Activated CD8-positive, alpha-beta memory T cell treated with anti-CD3 and anti-CD28 coated beads for 1 hour (primary cell): Measurements from ENCODE around the gene UBTD1.

Source experiments
- DNase-seq, 2 donors: peaks; one replicate each; pipeline ENCODE4 v3.0.0-alpha.2; 2020; ENCODE audit warnings: low read depth in 1 of 2; ENCODE audit errors: extremely low read depth in 1 of 2

UBTD1 gene

DNA sequence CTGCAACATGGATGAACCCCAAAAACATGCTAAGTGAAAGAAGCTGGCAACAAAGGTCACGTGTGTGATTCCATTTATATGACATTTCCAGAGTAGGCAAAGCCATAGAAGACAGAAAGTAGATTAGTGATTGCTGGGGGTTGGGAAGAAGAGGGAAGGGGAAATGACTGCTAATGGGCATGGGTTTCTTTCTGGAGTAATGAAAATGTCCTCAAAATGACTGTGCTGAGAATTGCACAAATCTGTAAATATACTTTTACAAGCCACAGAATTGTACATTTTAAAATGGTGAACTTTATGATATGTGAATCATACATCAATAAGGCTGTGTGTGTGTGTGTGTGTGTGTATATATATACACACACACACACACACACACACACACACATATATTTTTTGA, 16.3 kb upstream of the UBTD1 start:
- DNase-seq, result no peak

DNA sequence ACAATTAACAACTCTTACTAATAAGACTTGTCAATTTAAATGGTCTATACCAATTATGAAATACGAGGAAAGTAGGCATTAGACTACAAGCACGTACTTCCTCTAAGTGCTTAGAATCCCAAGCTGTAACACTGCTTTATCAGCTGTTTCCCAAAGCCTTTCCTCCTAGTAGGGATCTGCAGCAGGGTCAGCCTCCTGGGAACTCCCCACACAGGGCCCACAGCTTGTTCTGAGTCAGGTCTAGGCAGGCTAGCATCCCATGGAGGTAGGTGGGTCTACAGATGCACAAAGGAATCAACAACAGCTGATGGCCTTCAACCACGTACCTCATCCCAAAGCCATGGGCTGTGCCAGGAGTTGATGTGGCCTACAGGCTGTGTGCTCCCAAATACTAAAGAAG, 15.2 kb upstream of the UBTD1 start:
- no peak for DNase-seq

DNA sequence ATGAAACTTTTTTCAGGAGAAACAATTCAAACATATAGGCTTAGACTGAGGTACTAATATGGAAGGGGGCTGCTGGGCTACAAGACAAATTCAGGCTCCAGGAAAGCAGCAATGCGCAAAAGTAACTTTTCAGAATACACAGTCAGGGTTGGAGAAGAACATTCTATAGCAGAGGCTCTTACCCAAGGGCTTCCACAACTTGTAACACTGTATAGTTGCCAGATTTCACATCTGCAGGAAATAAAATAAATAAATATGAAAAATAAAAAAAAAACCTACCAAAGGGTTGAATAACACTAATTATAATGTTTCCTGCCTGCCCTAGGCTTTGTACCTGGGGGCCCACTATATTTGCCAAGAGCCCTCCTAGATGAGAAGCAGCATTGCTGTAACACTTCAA, 14.8 kb upstream of the UBTD1 start:
- DNase-seq, result no peak

DNA sequence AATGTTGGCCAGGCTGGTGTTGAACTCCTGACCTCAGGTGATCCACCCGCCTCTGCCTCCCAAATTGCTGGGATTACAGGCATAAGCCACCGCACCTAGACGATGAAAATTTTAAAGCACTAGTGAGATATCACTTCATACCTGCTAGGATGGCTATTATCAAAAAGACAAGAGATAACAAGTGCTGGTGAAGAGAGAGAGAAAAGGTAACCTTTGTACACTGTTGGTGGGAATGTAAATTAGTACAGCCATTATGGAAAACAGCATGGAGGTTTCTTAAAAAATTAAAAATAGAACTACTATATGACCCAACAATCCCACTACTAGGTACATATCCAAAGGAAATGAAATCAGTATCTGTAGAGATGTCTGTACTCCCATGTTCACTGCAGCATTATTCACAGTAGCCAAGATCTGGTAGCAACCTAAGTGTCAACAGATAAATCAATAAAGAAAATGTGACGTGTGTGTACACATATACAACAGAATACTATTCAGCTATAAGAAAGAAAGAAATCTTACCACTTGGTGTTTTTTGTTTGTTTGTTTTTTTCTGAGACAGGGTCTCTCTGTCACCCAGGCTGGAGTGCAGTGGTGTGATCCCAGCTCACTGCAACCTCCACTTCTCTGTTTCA, 13.0 kb upstream of the UBTD1 start:
- no peak for DNase-seq

DNA sequence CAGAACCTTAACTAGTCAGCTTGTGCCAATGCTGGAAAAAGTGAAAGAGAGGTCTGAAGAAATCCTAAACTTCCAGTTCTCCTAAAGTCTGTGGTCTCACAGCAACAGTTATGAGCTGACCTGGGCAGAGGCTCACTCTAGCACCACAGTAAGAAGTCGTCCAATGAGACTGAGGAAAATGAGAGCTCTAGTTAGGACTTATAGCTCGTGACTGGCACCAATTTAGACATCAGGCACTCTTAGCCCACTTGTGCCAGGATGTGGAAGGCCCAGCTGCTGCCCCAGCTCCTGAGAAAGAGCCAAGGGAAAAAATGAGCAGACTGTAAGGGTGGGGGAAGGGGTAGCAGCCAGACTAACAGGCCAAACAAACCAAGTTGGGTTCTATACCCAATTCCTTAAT, 8.1 kb upstream of the UBTD1 start:
- DNase-seq, result no peak

DNA sequence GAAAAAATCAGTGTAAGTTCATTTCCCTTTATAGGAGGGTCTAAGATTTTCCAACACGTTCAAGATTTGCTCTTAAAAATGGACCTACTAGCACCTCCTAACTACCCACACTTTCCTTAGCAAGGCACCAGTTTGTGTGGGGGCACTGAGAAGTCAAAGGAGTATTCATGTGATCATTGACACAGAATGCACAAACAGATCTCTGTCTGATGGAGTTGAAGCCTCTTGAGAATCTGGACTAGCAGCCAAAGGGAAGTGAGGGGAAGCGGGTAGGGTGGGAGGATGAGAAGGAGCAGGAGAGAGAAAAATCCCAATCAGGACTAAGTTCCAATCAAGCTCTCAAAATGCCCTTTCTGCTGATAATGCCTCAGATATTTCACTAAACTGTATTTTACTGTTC, 4.6 kb upstream of the UBTD1 start:
- DNase-seq, result no peak

DNA sequence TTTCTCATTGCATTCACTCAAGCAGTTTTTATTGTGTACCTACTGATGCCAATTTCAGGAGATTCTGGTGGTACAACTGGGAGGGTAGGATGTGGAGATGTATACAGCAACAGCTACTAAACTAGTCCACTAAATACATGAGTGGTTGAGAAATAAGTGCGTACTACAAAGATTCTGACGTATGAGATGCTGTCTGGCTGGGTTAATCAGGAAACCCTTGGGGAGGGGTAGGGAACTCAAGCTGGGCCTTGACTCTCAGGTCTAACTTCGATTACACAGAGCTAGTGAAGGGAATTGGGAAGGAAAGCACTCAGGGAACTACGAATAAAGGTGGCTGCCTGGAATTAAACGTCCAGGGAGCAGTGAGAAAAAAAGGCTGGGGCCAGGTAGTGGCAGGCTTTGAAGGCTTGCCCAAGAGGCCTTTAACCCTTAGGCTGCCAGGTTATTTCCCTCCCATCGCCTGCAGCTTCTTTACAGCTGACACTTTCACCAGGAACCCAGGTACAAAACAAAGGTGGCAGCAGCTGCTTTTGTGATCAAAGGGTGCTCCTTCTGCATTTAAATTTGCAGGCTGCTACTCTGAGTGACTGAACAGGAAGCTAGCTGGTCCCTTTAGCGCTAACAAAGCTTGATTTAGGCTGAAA, 3.7 kb upstream of the UBTD1 start:
- DNase-seq, result no peak

DNA sequence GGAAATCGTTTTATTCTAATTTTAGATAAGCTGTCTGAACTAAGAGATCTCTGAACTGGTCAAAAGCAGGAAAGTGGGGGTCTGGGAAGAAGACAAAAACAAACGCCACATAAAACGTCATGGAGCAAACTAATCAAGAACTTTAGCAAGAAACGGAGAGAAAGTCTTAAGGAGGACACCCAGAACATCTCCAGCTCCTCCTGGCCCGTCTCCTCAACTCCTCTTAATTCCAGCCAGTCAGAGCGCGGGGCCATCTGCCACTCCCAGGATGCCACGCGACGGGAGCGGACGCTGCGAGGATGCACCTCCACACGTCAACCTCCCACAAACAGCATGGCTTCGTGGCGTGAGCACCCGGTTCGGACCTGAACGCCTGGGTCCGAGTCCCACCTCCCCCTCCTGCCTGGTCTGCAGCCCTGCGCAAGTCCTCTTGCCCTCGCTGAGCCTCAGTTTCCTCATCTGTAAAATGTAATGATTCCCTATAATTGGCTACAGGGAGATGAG, 1.1 kb upstream of the UBTD1 start:
- DNase-seq, result peak; percentile 19 to 41

DNA sequence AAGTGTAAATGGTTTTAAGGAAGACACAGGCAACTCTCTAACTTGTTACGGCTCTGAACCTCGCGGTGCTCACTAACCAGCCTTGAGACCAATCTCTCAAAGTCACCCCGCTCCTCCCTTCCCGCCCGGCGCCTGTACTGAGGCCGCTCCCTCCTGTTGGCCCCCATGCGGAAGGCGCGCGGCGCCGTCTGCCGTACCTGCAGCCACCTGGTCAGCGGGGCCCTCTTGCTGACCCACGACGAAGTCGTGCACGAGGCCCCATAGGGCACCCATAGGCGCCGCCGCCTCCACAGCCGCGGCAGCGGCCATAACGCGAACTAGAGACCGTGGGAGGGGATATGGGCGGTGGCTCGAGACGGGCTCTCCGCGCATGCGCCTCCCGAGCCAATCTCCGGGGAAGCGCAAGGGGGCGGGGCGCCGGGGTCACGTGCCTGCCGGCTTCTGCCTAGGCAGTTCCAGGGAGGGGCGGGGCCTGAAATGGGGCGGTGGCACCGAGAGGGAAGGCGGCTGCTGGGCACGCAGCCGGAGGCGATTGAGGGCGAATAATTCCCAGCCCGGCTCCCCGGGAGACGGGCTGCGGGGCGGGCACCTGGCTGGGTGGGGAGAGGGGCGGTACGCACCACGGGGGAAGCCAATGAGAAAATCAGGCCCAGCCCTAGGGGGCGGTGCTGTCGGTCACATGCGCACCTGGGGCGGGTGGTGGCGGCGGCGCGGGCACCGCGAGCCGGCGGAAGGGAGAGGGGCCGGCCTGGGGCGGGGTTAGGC, 466 bp upstream of the UBTD1 start, which contains the start of gene MMS19:
MMS19 (minus strand) TSS at position 347 of the 765 bp plus-strand sequence; CDS start at position 309, 38 bp downstream.
- DNase-seq, result peak; percentile 94 to 100

DNA sequence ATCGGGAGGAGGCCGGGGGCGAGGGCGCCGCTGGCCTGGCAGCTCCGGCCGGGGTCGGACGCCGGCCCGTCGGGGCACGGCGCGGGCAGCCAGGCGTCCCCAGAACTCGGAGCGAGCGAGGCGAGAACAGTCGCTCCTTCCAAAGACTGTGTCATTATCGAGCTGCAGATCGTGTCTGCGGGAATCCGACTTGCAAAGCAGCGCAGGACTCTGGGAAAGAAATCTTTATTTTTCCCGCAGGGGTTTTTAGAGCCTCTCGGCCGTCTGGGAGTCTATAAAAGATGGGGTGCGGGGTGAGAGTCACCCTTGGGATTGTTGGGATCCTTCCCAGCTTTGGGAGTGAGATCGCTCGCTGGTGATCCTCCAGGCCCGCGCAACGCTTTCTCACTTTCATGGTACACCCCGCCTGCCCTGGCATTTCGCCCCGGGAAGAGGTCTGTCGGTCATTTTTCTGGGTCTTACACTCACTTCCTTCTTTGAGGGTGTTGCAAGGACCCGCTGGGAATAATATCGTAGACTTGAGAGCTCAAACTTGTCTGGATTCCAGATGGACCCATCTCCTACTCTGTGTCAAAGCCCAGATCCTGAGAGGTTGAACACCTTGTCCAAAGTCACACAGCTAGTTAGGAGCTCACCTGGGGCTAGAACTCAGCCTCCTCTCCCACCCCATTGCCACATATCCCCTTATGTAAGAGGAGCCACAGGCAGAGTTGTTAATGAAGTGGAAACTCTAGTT, 1.0 kb downstream of the UBTD1 start:
- DNase-seq, result no peak

DNA sequence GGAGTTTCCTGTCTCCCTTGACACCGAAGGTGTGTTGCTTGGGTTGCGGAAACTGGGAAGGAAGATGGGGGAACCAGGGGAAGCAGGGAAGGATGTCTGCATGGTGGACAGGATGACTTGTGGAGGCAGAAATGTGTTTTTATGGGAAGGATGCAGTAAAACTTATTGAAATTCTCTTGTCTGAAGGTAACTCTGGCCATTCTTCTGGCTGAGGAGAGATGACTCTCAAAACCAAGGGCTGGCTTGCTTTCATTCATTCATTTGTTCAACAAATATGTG, 1.5 kb downstream of the UBTD1 start:
- no peak for DNase-seq

DNA sequence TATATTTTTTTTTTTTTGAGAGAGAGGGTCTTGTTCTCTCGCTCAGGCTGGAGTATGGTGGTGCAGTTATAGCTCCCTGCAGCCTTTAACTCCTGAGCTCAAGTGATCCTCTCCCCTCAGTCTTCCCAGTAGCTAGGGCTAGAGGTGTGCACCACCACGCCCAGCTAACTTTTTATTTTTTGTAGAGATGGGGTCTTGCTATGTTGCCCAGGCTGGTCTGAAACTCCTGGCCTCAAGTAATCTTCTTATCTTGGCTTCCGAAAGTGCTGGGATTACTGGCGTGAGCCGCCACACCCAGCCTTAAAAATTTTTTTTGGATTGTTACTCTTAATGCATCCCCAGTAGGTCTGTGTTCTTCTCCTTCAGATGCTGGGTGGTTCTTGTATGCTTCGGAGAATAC, 4.2 kb downstream of the UBTD1 start:
- no peak for DNase-seq

DNA sequence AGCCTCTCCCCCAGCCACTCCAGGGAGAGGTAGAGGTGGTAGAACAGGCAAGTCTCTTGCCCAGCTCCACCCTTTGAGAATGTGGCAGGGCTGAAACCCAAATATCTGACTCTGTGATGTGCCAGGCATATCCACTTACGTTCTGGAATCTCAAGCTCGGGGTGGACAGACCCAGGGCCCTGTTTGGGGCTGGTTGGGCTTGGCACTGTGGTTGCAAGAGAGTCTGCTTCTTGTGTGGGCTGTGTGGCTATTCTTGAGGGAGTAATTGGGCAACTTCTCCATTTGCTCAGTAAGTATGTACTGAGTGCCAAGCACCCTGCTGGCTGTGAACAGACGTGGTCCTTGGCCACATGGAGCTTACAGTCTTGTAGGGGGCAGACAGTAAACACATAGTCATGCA, 4.7 kb downstream of the UBTD1 start:
- DNase-seq, result no peak

DNA sequence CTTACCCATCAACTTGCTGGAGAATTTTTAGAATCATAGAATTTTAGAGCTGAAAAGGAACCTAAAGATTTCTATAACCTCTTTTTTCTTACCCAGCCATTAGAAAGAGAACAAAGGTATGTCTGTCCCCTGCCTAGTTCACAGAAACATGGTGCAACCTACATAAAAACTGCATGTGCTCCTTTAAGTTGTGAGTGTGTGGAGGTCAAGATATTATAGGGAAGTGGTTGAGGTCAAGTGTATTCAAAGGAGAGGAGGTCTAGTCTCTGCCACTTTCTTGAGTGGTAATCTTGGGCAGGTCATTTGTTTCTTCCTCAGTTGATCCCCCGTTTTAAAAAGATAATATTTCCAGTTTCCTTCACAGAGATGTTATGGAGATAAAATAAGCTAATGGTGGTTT, 6.4 kb downstream of the UBTD1 start:
- DNase-seq, result no peak

DNA sequence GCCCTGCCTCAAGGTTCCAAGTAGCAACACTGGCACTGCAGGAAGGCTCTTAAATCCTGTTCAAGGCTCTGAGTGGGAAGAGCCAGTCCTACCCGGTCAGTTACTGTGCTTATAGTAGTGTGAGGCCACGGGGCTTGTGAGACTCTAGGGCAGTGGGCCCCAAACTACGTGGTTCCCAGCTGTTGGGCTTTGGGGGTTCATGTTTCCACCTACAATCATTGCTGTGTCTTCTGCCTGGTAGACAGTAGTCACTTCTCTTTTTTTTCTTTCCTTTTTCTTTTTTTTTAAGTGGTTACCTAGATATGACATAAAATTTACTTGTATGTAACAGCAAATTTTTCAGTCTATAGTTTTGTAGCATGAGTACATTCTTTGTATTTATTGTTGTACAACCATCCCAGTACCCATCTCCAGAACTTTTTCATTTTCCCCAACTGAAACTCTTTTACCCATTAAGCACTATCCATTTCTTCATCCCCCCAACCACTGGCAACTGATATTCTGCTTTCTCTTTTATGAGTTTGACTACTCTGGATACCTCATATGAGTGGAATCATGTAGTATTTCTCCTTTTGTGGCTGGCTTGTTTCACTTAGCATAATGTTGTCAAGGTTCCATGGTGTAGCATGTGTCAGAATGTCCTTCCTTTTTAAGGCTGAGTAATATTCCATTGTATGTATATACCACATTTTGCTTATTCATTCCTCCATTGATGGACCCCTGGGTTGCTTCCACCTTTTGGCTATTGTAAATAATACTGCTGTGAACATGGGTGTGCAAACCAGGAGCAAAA, 7.7 kb downstream of the UBTD1 start:
- no peak for DNase-seq

DNA sequence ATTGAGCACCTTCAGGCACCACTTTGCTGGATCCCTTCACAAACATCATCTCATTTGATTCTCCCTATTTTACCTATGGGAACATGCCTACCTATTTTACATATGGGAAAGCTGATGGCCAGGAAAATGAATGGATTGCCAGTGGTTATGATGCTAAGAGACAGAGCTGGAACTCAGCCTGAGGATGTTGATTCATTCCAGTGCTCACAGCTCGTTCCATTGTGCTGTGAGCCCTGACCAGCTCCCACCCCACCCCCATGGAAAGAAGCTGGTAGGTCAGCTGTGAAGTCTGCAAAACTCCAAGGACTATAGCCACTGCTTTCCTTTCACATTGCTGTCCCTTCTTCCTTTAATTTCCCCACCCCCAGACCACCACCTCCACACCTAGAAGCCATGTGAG, 9.6 kb downstream of the UBTD1 start:
- no peak for DNase-seq

DNA sequence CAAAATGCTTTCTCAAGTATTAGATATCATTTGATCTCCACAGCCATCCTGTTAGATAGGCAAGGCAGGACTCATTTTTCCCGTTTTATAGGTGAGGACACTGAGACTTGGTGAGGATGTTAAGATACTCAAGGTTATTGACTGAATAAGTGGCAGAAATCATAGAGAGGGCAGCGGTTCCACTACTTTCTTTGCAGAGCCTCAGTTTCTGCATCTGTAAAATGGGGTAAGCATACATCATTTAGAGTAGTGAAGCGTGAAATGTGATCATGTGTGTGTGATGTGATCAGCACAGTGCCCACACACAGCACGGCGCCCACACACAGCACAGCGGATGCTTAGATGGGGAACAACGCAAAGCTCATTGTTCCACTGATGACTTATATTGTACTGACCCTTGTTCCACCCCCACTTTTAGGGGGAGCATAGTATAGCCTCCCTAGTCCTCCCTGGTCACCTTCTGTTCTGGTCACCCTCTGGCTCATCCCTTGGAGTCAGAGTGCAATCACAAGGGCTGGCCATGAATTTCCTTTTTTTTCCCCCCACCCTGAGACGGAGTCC, 10.5 kb downstream of the UBTD1 start:
- no peak for DNase-seq

DNA sequence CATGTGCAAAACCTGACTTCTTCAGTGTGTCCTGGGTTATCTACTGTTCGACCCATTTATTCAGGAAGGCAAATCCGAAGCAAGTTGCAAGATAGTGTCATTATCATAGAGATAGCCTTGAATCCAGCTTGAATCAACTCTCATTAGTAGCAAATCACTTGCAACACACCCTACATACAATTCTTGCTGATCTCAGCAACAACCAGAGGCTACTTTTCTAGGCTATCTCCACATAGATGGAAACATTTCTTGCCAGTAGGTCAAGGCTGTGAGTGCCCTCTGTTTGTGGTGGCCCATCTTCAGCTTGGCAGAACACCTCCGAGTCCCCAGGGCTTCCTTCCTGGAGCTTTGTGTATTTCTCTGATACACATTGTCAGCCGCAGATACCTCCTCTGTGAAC, 12.0 kb downstream of the UBTD1 start:
- no peak for DNase-seq

DNA sequence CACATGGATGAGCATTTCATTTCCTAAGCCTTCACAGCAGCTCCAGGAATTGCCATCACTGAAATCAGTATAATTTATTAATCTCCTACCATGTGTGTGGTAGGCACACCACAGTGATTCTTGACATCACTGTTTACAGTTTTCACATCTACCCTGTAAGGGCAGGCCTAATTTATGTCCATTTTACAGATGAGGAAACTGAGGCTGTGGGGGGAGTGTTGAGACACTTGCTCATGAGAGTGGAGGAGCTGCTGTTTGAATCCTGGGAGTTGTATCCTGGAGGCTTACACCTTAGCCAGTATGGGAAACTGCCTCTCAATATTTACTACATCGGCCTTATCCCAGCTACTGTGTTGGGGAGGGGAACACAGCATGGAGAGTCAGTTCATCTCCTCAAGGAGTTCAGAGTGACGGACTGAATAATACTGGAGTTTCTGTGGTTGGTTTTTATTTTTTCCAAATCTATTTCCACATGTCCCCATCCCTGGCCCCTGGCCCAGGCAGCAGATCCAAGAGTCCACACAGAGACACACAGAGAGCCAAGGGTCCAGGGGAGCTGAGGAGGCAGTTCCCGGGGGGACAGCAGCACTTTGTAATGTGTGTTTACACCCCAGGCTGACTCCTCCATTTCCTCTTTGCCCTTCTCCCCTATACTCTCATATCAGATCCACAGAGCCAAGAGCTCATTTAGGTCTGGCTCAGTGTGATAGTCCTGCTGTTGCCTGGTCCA, 13.2 kb downstream of the UBTD1 start:
- DNase-seq, result no peak

DNA sequence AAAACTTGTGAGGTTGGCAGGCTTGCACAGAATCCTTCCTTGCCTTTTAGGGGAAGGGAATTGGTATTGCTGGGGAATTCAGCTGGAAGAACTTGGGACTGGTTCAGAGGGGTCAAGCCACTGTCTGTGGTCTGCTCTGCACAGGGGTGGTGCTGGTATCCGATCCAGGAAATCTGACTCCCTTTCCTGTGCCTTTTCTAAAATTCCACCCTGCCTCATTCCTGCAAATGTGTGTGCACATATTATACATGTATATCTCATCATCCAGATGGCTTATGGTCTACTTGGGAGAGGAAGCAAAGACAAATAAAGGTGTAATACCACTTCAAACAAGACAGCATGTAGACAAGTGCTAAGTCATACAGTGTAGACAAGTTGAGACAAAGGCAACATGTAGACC, 14.3 kb downstream of the UBTD1 start:
- DNase-seq, result no peak
